Measurements from ENCODE around the gene LILRA1. TPM values are rescaled to one million over a fixed set of nuclear protein-coding genes. Genes with fewer than 3 reads are reported as not detected.

Gene LILRA1
- polyA plus RNA-seq, 3 donors, result 88.5 to 151 (median 141) TPM

- no peaks in the 10 kb centered on the region for H3K36me3 Mint-ChIP-seq
- Histone ChIP-seq H3K9ac (ENCODE audit: insufficient read depth, low read length, poor library complexity, severe bottlenecking) (no peak overlapping the region), H2AFZ (ENCODE audit: insufficient read depth, low read depth, low read length, poor library complexity, severe bottlenecking) (no peak overlapping the region), H3K27me3 (ENCODE audit: control insufficient read depth in 2 of 2, insufficient read depth in 2 of 2, low read length in 2 of 2) (no peaks in the 10 kb centered on the region), H3K4me2 (replicated peaks; ENCODE audit: extremely low read depth, low read length, poor library complexity, severe bottlenecking) (no peak overlapping the region), H3K4me1 (ENCODE audit: control insufficient read depth in 1 of 2, insufficient read depth in 2 of 2, low read length in 2 of 2) (peaks cover 12% of the 10 kb centered on the region in 2 donors), H3K4me3 (replicated peaks in 1 of 3; ENCODE audit: low read depth in 2 of 3, low read length in 3 of 3) (no peak overlapping the region), H3K27ac (ENCODE audit: low read depth in 1 of 2, low read length in 2 of 2) (no peak overlapping the region), H3K79me2 (ENCODE audit: insufficient read depth, low read length) (no peaks in the 10 kb centered on the region), H3K36me3 (replicated peaks in 1 of 2; ENCODE audit: control insufficient read depth in 1 of 2, insufficient read depth in 2 of 2, low read length in 2 of 2) (no peaks in the 10 kb centered on the region), H3K9me3 (replicated peaks in 1 of 2; ENCODE audit: control insufficient read depth in 1 of 2, insufficient read depth in 1 of 2, low read length in 2 of 2) (no peaks in the 10 kb centered on the region), H4K20me1 (ENCODE audit: insufficient read depth, low read length) (no peaks in the 10 kb centered on the region)
- TF ChIP-seq, protein P1, sequence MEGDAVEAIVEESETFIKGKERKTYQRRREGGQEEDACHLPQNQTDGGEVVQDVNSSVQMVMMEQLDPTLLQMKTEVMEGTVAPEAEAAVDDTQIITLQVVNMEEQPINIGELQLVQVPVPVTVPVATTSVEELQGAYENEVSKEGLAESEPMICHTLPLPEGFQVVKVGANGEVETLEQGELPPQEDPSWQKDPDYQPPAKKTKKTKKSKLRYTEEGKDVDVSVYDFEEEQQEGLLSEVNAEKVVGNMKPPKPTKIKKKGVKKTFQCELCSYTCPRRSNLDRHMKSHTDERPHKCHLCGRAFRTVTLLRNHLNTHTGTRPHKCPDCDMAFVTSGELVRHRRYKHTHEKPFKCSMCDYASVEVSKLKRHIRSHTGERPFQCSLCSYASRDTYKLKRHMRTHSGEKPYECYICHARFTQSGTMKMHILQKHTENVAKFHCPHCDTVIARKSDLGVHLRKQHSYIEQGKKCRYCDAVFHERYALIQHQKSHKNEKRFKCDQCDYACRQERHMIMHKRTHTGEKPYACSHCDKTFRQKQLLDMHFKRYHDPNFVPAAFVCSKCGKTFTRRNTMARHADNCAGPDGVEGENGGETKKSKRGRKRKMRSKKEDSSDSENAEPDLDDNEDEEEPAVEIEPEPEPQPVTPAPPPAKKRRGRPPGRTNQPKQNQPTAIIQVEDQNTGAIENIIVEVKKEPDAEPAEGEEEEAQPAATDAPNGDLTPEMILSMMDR (IDR thresholded peaks at IDR 0.05), result no peak
- no peak overlapping the region for H3K27ac Mint-ChIP-seq
- intact Hi-C loops (cut with micrococcal nuclease), result no loop called here
- H3K27me3 Mint-ChIP-seq (ENCODE audit: low read depth in 3 of 3), result peaks cover 7 to 15% (median 12%) of the 10 kb centered on the region in 3 donors
- H3K4me3 Mint-ChIP-seq, result no peak overlapping the region
- H3K9me3 Mint-ChIP-seq, result no peaks in the 10 kb centered on the region
- H3K4me1 Mint-ChIP-seq, result peaks cover 10% of the 10 kb centered on the region
- no peak for DNase-seq
- WGBS (ENCODE audit: insufficient coverage), result no CpG with 5 or more reads among the region's 1 CpG
Measured at GRCh38 chr19:54556194-54556593, 37.2 kb upstream of the LILRA1 start.

GRCh38 chr19:54558339-54558738, 35.1 kb upstream of the LILRA1 start:
- H4K20me1 ChIP-seq (ENCODE audit: insufficient read depth, low read length), result no peaks in the 10 kb centered on the region
- no peaks in the 10 kb centered on the region for H3K4me1 Mint-ChIP-seq
- no peak overlapping the region for H3K9ac ChIP-seq (ENCODE audit: insufficient read depth, low read length, poor library complexity, severe bottlenecking)
- no peaks in the 10 kb centered on the region for H3K9me3 Mint-ChIP-seq
- no peak overlapping the region for H3K27ac ChIP-seq (ENCODE audit: low read depth in 1 of 2, low read length in 2 of 2)
- no peaks in the 10 kb centered on the region for H3K9me3 ChIP-seq (replicated peaks in 1 of 2; ENCODE audit: control insufficient read depth in 1 of 2, insufficient read depth in 1 of 2, low read length in 2 of 2)
- TF ChIP-seq, protein P1 (IDR thresholded peaks at IDR 0.05), result no peak
- H3K4me3 Mint-ChIP-seq, result no peak overlapping the region
- DNase-seq, result no peak
- H3K36me3 Mint-ChIP-seq, result no peaks in the 10 kb centered on the region
- H3K4me2 ChIP-seq (replicated peaks; ENCODE audit: extremely low read depth, low read length, poor library complexity, severe bottlenecking), result no peak overlapping the region
- no peaks in the 10 kb centered on the region for H3K79me2 ChIP-seq (ENCODE audit: insufficient read depth, low read length)
- no CpG with 5 or more reads among the region's 3 CpGs for WGBS (ENCODE audit: insufficient coverage)
- no peak overlapping the region for H3K27ac Mint-ChIP-seq
- no peak overlapping the region for H2AFZ ChIP-seq (ENCODE audit: insufficient read depth, low read depth, low read length, poor library complexity, severe bottlenecking)
- H3K4me1 ChIP-seq (ENCODE audit: control insufficient read depth in 1 of 2, insufficient read depth in 2 of 2, low read length in 2 of 2), result no peaks in the 10 kb centered on the region
- H3K4me3 ChIP-seq (replicated peaks in 1 of 3; ENCODE audit: low read depth in 2 of 3, low read length in 3 of 3), result no peak overlapping the region
- intact Hi-C loops (cut with micrococcal nuclease), result no loop called here
- peaks cover 8 to 11% (median 10%) of the 10 kb centered on the region in 3 donors for H3K27me3 Mint-ChIP-seq (ENCODE audit: low read depth in 3 of 3)
- H3K27me3 ChIP-seq (ENCODE audit: control insufficient read depth in 2 of 2, insufficient read depth in 2 of 2, low read length in 2 of 2), result no peaks in the 10 kb centered on the region
- H3K36me3 ChIP-seq (replicated peaks in 1 of 2; ENCODE audit: control insufficient read depth in 1 of 2, insufficient read depth in 2 of 2, low read length in 2 of 2), result no peaks in the 10 kb centered on the region

All from CD14-positive monocyte (primary cell).